H54 (cell line): Measurements from ENCODE around the gene SLC7A14.
"Not testable (repeated sequence)": the region's sequence is repeated elsewhere in the genome, so short reads cannot be mapped to it uniquely, and the experiment has no call there.

Experiments
- DNase-seq: peaks from one replicate; pipeline ENCODE4 v3.0.0; 2011; ENCODE audit warnings: low spot score, mixed read lengths; ENCODE audit not compliant: insufficient read length
- FAIRE-seq: peaks from 3 replicates; lab custom pipeline; 2011; peaks lifted over from hg19 to GRCh38; lab: Jason Lieb, UNC
- POLR2A ChIP-seq: IDR thresholded peaks from 2 replicates; pipeline ENCODE4 v1.6.1; 2011; ENCODE audit warnings: low read depth, mild to moderate bottlenecking, low read length

SLC7A14 gene

DNA sequence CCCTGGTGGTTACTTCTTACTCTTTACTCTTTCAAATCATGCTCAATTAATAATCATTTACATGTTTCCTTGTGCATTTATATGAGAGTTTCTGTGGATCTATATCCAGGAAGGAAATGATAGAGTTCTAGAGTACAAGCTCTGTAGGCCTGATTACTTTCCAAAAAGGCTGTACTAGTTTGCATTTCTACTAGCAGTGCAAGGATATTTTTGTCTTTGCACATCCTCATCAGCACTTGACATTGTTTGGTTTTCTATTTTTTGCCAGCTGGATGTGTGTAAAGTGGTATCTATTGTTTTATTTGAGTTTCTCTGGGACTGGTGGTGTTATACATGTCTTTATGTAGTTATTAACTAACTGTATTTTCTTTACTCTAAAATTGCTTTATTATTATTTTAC is 19.6 kb upstream of the SLC7A14 start:
- FAIRE-seq, result no peak
- no peak for DNase-seq
- TF ChIP-seq POLR2A, result no peak

DNA sequence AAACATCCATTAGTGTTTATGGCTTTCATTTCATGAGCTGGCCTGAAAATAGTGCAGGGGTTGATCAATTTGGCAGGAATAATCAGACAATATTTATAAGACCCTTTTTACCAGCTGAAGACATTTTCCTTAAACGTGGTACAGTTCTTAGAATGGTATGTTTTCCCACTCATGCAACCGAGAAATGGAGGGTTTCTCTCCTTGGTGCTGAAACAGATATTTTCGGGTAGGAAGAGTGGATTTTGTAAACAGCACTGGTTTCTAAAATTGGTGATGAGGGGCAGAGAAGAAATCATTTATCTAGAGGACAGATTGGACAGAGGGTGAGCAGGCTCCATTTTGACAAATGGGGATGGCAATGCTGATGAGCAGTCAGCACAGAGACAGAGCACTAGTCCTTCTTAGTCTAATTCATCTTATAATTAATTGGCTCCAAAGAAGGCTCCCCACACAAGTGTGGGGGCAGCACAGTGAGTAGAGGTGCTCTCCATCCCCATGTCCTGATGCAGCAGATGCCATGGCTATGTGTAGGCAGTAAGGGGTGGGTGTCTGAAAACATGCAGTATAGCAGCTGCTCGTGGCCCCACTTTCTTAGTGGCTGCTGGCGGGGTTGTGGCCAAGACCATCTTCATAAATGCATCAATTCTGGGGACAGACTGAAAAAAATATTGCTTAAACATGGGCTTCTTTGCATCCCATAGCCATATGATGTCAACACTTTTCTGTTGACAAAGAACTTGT is 18.1 kb upstream of the SLC7A14 start:
- no peak for DNase-seq
- TF ChIP-seq POLR2A, result no peak
- FAIRE-seq, result peak; percentile 53

GRCh38 chr3:170602556-170602955 is 16.7 kb upstream of the SLC7A14 start:
- FAIRE-seq, result no peak
- TF ChIP-seq POLR2A, result no peak
- no peak for DNase-seq

DNA sequence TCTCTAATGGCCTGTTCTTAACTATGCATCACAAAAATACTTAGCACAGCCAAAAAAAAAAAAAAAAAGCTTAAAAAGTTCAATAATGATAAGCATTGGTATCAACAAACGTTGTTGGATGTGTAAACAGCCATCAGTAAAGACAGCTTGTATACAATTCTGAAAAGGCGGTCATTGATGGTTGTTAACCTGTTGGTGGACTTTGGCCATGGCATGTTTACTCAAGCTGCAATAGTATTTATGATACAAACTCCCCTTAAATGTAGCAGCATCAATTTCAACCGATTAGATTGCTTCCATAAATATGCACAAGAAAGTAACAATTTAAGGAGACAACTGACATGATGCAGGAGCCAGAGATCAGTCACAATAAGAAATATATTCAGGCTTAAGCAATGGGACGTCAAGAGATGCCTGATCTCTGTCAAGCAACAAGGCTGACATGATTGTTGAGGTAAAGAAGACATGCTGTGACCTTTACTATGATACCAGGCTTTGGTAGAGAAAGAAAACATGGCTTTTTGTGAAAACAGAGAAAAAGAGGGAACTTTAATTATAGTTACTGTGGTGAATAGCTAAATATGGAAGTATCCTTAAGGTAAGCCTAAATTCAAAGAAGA is 14.2 kb upstream of the SLC7A14 start:
- DNase-seq, result no peak
- no peak for TF ChIP-seq POLR2A
- FAIRE-seq, result peak; percentile 30

DNA sequence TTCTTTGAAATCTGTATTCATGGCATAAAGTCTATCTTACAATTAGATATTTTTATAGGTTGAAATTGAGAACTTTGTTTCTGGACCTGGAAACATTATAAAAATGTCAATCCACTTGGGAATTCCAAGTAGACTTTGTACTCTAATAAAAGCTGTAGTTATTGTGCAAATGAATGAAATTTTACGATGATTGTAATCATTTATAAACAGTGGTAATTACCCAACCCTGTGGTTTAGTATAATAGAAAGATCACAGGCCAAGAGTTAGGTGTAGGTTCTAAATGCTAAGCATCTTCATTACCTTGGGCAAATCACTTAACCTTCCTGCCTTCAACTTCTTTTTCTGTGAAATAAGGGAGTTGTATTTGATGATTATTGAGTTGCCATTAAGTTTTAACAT is 13.2 kb upstream of the SLC7A14 start:
- no peak for DNase-seq
- no peak for TF ChIP-seq POLR2A
- FAIRE-seq, result no peak

- no peak for TF ChIP-seq POLR2A
- DNase-seq, result no peak
- FAIRE-seq, result no peak
These were observed 12.2 kb upstream of the SLC7A14 start for GRCh38 chr3:170598091-170598502.

DNA sequence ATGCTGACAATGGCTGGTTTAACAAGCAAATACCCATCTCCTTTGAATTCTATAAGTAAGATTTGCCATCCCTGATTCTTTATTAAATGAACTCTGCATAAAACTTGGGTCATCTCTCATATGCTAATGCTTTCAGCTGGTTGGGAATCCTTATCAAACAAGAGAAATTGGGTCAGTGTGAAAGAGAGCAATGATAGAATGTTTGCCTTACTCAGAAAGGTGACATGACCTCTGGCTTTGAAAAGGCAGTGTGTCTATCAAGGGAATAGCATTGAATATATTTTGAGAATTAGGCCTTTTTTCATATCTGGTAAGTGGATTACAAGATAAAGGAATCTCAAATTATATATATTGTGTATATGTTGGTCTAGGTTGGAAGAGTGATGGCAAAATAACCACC is 8.7 kb upstream of the SLC7A14 start:
- no peak for DNase-seq
- no peak for TF ChIP-seq POLR2A
- no peak for FAIRE-seq

DNA sequence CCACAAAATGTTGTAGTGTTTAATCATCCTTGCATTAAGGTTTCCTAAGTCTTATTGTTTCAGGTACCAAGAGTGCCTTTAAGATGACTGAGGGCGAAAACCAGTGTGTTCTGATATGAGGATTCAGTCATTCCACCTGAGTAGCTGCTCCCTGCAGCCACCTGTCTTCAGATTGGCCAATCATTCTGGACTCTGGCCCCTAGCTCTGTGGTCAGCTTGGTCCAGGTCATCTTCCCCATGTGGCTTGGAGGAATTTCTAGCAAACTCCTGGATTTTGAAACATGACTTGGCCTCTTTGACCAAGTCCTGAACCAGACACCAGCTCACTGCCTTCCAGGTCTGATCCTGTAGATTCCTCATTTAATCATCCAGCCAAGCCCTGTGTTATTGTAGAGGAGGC is 7.8 kb upstream of the SLC7A14 start:
- FAIRE-seq, result no peak

GRCh38 chr3:170589113-170589512 is 3.2 kb upstream of the SLC7A14 start:
- no peak for TF ChIP-seq POLR2A
- FAIRE-seq (no peak), DNase-seq (no peak)

More for the DNA sequence above, 7.8 kb upstream of the SLC7A14 start:
- no peak for TF ChIP-seq POLR2A
- DNase-seq, result no peak

GRCh38 chr3:170585008-170585936 is 603 bp downstream of the SLC7A14 start:
- DNase-seq (no peak), FAIRE-seq (no peak)

GRCh38 chr3:170584585-170585007 is 1.3 kb downstream of the SLC7A14 start:
- FAIRE-seq (no peak), DNase-seq (peak; percentile 47)
- no peak for TF ChIP-seq POLR2A

More at GRCh38 chr3:170585008-170585936, 603 bp downstream of the SLC7A14 start:
- TF ChIP-seq POLR2A, result no peak

GRCh38 chr3:170579646-170580045 is 6.2 kb downstream of the SLC7A14 start:
- FAIRE-seq (no peak), DNase-seq (no peak)
- no peak for TF ChIP-seq POLR2A

DNA sequence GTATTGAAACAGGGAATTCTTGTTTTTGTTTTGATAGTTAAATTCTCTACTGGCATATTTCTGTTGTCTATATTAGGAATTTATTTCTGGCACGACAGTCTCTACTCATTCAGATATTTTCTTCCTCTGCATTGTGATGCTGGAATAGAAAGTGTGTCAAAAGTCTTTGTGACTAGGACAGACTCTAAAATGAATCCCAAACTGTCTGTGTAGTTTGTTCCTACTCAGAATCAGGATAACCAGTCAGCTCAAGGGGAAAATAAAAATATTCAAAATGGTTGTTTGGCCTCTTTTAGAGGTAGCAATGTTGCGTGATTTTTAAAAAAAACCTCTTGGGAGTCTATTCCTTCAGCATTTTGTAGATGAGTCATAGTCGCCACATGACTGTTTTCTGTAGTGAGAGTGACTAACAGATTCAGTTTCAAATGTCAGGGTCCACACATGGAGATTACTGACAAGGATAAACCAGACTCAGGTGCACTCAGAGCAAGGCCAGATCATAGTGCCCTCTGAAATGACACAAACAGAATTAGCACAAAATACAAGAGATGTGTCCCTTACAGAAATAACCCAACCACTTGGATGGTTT is 13.1 kb downstream of the SLC7A14 start:
- FAIRE-seq (peak; percentile 97), DNase-seq (peak; percentile 33)
- TF ChIP-seq POLR2A, result no peak

- FAIRE-seq, DNase-seq: not testable (repeated sequence)
These were observed 18.3 kb downstream of the SLC7A14 start for GRCh38 chr3:170567598-170567997.
